GM10266 (cell line): ENCODE data around the gene CCDC102B.

Experiments used
- DNase-seq: peaks from one replicate; pipeline ENCODE4 v3.0.0; 2012; ENCODE audit errors: extremely low spot score
- CTCF ChIP-seq: IDR thresholded peaks from 2 replicates; pipeline ENCODE4 v1.5.1; 2012; ENCODE audit warnings: mild to moderate bottlenecking, low read depth; ENCODE audit not compliant: control insufficient read depth, insufficient read depth; ENCODE audit errors: missing control alignments

CCDC102B gene

GRCh38 chr18:69097349-69097748 is 299.5 kb downstream of the CCDC102B start:
- DNase-seq = no peak
- no peak for TF ChIP-seq CTCF

- no peak for TF ChIP-seq CTCF
- DNase-seq = no peak
These were observed 305.1 kb downstream of the CCDC102B start for GRCh38 chr18:69102959-69103358.
